ENCODE measurements around the gene EXOC2.

The EXOC2 gene

DNA sequence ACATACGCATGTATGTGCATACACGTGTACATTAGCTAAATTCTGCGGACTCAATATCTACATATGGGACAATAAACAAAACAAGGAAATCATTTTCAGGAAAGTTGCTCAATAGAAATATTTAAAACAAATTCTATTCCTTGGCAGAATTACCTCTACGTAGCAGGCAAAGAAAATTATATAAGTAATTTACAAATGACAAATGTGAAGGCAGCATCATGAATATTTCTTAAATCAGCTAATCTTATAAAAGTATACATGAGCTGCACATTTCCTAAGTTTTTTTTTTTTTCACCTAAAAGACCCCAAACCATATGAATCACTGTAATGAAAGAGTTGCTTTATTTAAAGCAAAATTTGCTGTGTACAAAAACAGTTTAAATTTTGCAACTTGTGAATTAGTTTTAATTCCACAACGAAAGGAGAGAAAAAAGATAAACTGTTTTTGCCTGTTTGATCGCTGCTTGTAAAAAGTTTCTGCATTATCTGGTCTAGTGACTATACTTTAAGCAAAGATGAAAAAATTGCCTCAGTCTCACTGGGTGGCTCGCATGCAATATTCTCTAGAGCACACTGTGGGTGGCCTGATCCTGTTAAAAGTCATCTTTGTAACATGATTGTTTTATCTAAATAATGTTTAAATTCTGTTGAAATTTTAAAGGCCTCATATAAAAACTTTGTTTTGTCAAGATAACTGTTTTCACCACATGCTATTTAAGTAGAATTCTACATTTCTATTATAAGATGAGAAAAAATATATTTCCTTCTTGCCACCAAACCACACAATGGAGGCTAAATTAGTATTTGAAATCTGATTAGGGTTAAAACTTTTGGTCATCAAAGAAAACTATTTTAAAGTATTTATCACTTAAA, 93.1 kb downstream of the EXOC2 start:
- Histone ChIP-seq H4K8ac (ENCODE audit: low read depth, low read length) (no peak overlapping the region), H3K36me3 (ENCODE audit: control insufficient read depth in 1 of 2, insufficient read depth in 2 of 2, low read length in 2 of 2) (peaks cover 6 to 8% of the 10 kb centered on the region in 2 experiments), H3K18ac (ENCODE audit: low read length) (no peak overlapping the region), H3K79me1 (ENCODE audit: low read length) (no peaks in the 10 kb centered on the region), H3K9me3 (ENCODE audit: insufficient read depth, low read depth, low read length) (peaks cover 3% of the 10 kb centered on the region), H3K4me2 (ENCODE audit: low read length) (no peak overlapping the region), H3K27me3 (ENCODE audit: insufficient read depth, low read length) (no peaks in the 10 kb centered on the region), H3K23ac (ENCODE audit: low read length) (no peak overlapping the region), H4K91ac (ENCODE audit: low read depth, low read length) (no peak overlapping the region), H4K12ac (ENCODE audit: low read depth, low read length) (no peak overlapping the region), H3K14ac (ENCODE audit: low read length) (no peak overlapping the region), H3K4me3 (ENCODE audit: low read depth, low read length) (no peak overlapping the region), H3K79me2 (ENCODE audit: control insufficient read depth, insufficient read depth, low read length, poor library complexity) (no peaks in the 10 kb centered on the region), H2BK120ac (ENCODE audit: insufficient read depth, low read length, poor library complexity) (no peak overlapping the region), H2AK5ac (ENCODE audit: low read length) (no peak overlapping the region), H2AFZ (ENCODE audit: insufficient read depth, low read length, poor library complexity) (no peak overlapping the region), H2BK12ac (ENCODE audit: low read length) (no peak overlapping the region), H3K4me1 (ENCODE audit: control insufficient read depth in 1 of 2, insufficient read depth in 2 of 2, low read length in 2 of 2) (no peaks in the 10 kb centered on the region), H3K4ac (ENCODE audit: low read depth, low read length) (no peak overlapping the region), H3K9ac (ENCODE audit: low read length) (no peak overlapping the region), H2BK5ac (ENCODE audit: low read depth, low read length, poor library complexity) (no peak overlapping the region), H3K27ac (ENCODE audit: low read depth, low read length) (no peak overlapping the region)
- WGBS (ENCODE audit: extremely low coverage, insufficient coverage, insufficient read length) = no CpG with 5 or more reads among the region's 7 CpGs
- DNase-seq = no peak

- DNase-seq = no peak
- Histone ChIP-seq H2AK5ac (ENCODE audit: low read length) (no peak overlapping the region), H3K27ac (ENCODE audit: low read depth, low read length) (no peak overlapping the region), H3K4me1 (ENCODE audit: control insufficient read depth in 1 of 2, insufficient read depth in 2 of 2, low read length in 2 of 2) (peaks cover 0 to 3% of the 10 kb centered on the region in 2 experiments), H2BK12ac (ENCODE audit: low read length) (no peak overlapping the region), H3K4me3 (ENCODE audit: low read depth, low read length) (no peak overlapping the region), H3K79me1 (ENCODE audit: low read length) (no peaks in the 10 kb centered on the region), H2AFZ (ENCODE audit: insufficient read depth, low read length, poor library complexity) (no peak overlapping the region), H2BK120ac (ENCODE audit: insufficient read depth, low read length, poor library complexity) (no peak overlapping the region), H3K9me3 (ENCODE audit: insufficient read depth, low read depth, low read length) (peaks cover 4% of the 10 kb centered on the region), H2BK5ac (ENCODE audit: low read depth, low read length, poor library complexity) (no peak overlapping the region), H4K12ac (ENCODE audit: low read depth, low read length) (no peak overlapping the region), H3K14ac (ENCODE audit: low read length) (no peak overlapping the region), H3K4ac (ENCODE audit: low read depth, low read length) (no peak overlapping the region), H3K27me3 (ENCODE audit: insufficient read depth, low read length) (no peaks in the 10 kb centered on the region), H3K18ac (ENCODE audit: low read length) (no peak overlapping the region), H4K8ac (ENCODE audit: low read depth, low read length) (no peak overlapping the region), H3K4me2 (ENCODE audit: low read length) (no peak overlapping the region), H3K9ac (ENCODE audit: low read length) (no peak overlapping the region), H3K79me2 (ENCODE audit: control insufficient read depth, insufficient read depth, low read length, poor library complexity) (no peaks in the 10 kb centered on the region), H3K36me3 (ENCODE audit: control insufficient read depth in 1 of 2, insufficient read depth in 2 of 2, low read length in 2 of 2) (peaks cover 12 to 23% of the 10 kb centered on the region in 2 experiments), H4K91ac (ENCODE audit: low read depth, low read length) (no peak overlapping the region), H3K23ac (ENCODE audit: low read length) (no peak overlapping the region)
- WGBS (ENCODE audit: extremely low coverage, insufficient coverage, insufficient read length) = no CpG with 5 or more reads among the region's 2 CpGs
These were observed 99.1 kb downstream of the EXOC2 start for GRCh38 chr6:593907-594212.

- H3K79me1 ChIP-seq (ENCODE audit: low read length) = no peaks in the 10 kb centered on the region
- no peak overlapping the region for H2AK5ac ChIP-seq (ENCODE audit: low read length)
- no CpG with 5 or more reads among the region's 5 CpGs for WGBS (ENCODE audit: extremely low coverage, insufficient coverage, insufficient read length)
- H3K9ac ChIP-seq (ENCODE audit: low read length) = no peak overlapping the region
- H3K9me3 ChIP-seq (ENCODE audit: insufficient read depth, low read depth, low read length) = peaks cover 4% of the 10 kb centered on the region
- H2BK120ac ChIP-seq (ENCODE audit: insufficient read depth, low read length, poor library complexity) = no peak overlapping the region
- H3K4me1 ChIP-seq (ENCODE audit: control insufficient read depth in 1 of 2, insufficient read depth in 2 of 2, low read length in 2 of 2) = peaks cover 0 to 3% of the 10 kb centered on the region in 2 experiments
- H3K27ac ChIP-seq (ENCODE audit: low read depth, low read length) = no peak overlapping the region
- H4K8ac ChIP-seq (ENCODE audit: low read depth, low read length) = no peak overlapping the region
- H4K12ac ChIP-seq (ENCODE audit: low read depth, low read length) = no peak overlapping the region
- no peak overlapping the region for H3K4me3 ChIP-seq (ENCODE audit: low read depth, low read length)
- no peak overlapping the region for H4K91ac ChIP-seq (ENCODE audit: low read depth, low read length)
- DNase-seq = peak; percentile 52 to 94
- H2BK12ac ChIP-seq (ENCODE audit: low read length) = no peak overlapping the region
- peaks cover 12 to 23% of the 10 kb centered on the region in 2 experiments for H3K36me3 ChIP-seq (ENCODE audit: control insufficient read depth in 1 of 2, insufficient read depth in 2 of 2, low read length in 2 of 2)
- H3K27me3 ChIP-seq (ENCODE audit: insufficient read depth, low read length) = no peaks in the 10 kb centered on the region
- no peak overlapping the region for H3K4ac ChIP-seq (ENCODE audit: low read depth, low read length)
- H3K18ac ChIP-seq (ENCODE audit: low read length) = no peak overlapping the region
- no peak overlapping the region for H2AFZ ChIP-seq (ENCODE audit: insufficient read depth, low read length, poor library complexity)
- H3K4me2 ChIP-seq (ENCODE audit: low read length) = no peak overlapping the region
- H3K79me2 ChIP-seq (ENCODE audit: control insufficient read depth, insufficient read depth, low read length, poor library complexity) = no peaks in the 10 kb centered on the region
- H3K14ac ChIP-seq (ENCODE audit: low read length) = no peak overlapping the region
- H3K23ac ChIP-seq (ENCODE audit: low read length) = no peak overlapping the region
- H2BK5ac ChIP-seq (ENCODE audit: low read depth, low read length, poor library complexity) = no peak overlapping the region
These were observed 99.6 kb downstream of the EXOC2 start for GRCh38 chr6:593139-593906.

DNA sequence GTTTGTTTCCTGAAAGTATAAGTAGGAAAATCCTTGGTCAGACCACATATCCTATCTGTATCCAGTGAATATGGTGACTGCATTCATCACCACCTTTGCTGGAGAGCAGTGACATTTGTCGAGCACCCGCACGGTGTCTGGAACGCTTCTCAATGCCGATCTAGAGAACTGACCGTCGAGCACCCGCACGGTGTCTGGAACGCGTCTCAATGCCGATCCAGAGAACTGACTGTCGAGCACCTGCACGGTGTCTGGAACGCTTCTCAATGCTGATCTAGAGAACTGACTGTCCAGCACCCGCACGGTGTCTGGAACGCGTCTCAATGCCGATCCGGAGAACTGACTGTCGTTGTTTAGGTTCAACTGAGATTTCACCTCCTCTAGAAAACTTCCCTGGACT, 103.8 kb downstream of the EXOC2 start:
- H2BK120ac ChIP-seq (ENCODE audit: insufficient read depth, low read length, poor library complexity) = no peak overlapping the region
- H2AK5ac ChIP-seq (ENCODE audit: low read length) = no peak overlapping the region
- no CpG with 5 or more reads among the region's 22 CpGs for WGBS (ENCODE audit: extremely low coverage, insufficient coverage, insufficient read length)

More for the DNA sequence above, 103.8 kb downstream of the EXOC2 start:
- no peak overlapping the region for H4K91ac ChIP-seq (ENCODE audit: low read depth, low read length)
- H3K79me1 ChIP-seq (ENCODE audit: low read length) = no peaks in the 10 kb centered on the region
- no peak overlapping the region for H3K4ac ChIP-seq (ENCODE audit: low read depth, low read length)
- DNase-seq = no peak
- H2BK5ac ChIP-seq (ENCODE audit: low read depth, low read length, poor library complexity) = no peak overlapping the region
- H3K9me3 ChIP-seq (ENCODE audit: insufficient read depth, low read depth, low read length) = peaks cover 2% of the 10 kb centered on the region
- H3K4me2 ChIP-seq (ENCODE audit: low read length) = no peak overlapping the region
- no peaks in the 10 kb centered on the region for H3K79me2 ChIP-seq (ENCODE audit: control insufficient read depth, insufficient read depth, low read length, poor library complexity)
- H3K27me3 ChIP-seq (ENCODE audit: insufficient read depth, low read length) = no peaks in the 10 kb centered on the region
- peaks cover 9 to 17% of the 10 kb centered on the region in 2 experiments for H3K36me3 ChIP-seq (ENCODE audit: control insufficient read depth in 1 of 2, insufficient read depth in 2 of 2, low read length in 2 of 2)
- no peak overlapping the region for H3K9ac ChIP-seq (ENCODE audit: low read length)
- H3K23ac ChIP-seq (ENCODE audit: low read length) = no peak overlapping the region
- no peak overlapping the region for H3K14ac ChIP-seq (ENCODE audit: low read length)
- H4K12ac ChIP-seq (ENCODE audit: low read depth, low read length) = no peak overlapping the region
- no peak overlapping the region for H3K4me3 ChIP-seq (ENCODE audit: low read depth, low read length)
- no peak overlapping the region for H3K27ac ChIP-seq (ENCODE audit: low read depth, low read length)
- H3K18ac ChIP-seq (ENCODE audit: low read length) = no peak overlapping the region
- no peak overlapping the region for H2AFZ ChIP-seq (ENCODE audit: insufficient read depth, low read length, poor library complexity)
- no peak overlapping the region for H4K8ac ChIP-seq (ENCODE audit: low read depth, low read length)
- no peak overlapping the region for H2BK12ac ChIP-seq (ENCODE audit: low read length)
- peaks cover 2 to 3% of the 10 kb centered on the region in 2 experiments for H3K4me1 ChIP-seq (ENCODE audit: control insufficient read depth in 1 of 2, insufficient read depth in 2 of 2, low read length in 2 of 2)
